GM12865 (cell line): ENCODE results near the gene PXMP2.

Source experiments
- DNase-seq: peaks from one replicate; pipeline ENCODE4 v3.0.0; 2010; ENCODE audit warnings: low read depth
- H3K4me3 ChIP-seq: 2 replicates; pipeline ENCODE4 v1.5.1; 2011; ENCODE audit warnings: mild to moderate bottlenecking, low read depth, low read length, control low read depth
- TF ChIP-seq, protein P1 (sequence below): IDR thresholded peaks from 2 replicates; pipeline ENCODE4 v1.5.1; 2011; ENCODE audit warnings: low read length, control low read depth, low read depth, inconsistent platforms; ENCODE audit not compliant: insufficient read depth; ENCODE audit errors: missing control alignments

The PXMP2 gene

DNA sequence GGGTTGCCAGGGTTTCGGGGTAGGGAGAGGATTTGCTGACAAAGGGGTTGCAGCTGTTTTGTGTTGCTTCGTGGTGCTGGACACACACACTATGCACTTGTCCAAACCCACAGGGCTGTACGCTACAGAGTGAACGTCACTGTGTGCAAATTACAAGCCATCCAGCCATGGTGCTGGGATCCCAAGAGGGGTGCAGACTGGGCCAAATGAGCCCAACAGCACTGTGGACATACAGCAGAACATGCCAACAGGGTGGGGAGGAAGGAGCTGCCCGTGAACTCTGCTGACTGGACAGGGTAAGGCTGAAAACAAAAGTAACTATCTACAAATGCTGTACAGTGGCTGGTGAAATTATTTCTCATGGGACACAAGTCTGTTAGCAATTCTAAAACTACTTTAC is 25.4 kb upstream of the PXMP2 start:
- DNase-seq: no peak
- no peak overlapping the region for H3K4me3 ChIP-seq
- TF ChIP-seq, protein P1, sequence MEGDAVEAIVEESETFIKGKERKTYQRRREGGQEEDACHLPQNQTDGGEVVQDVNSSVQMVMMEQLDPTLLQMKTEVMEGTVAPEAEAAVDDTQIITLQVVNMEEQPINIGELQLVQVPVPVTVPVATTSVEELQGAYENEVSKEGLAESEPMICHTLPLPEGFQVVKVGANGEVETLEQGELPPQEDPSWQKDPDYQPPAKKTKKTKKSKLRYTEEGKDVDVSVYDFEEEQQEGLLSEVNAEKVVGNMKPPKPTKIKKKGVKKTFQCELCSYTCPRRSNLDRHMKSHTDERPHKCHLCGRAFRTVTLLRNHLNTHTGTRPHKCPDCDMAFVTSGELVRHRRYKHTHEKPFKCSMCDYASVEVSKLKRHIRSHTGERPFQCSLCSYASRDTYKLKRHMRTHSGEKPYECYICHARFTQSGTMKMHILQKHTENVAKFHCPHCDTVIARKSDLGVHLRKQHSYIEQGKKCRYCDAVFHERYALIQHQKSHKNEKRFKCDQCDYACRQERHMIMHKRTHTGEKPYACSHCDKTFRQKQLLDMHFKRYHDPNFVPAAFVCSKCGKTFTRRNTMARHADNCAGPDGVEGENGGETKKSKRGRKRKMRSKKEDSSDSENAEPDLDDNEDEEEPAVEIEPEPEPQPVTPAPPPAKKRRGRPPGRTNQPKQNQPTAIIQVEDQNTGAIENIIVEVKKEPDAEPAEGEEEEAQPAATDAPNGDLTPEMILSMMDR: no peak

DNA sequence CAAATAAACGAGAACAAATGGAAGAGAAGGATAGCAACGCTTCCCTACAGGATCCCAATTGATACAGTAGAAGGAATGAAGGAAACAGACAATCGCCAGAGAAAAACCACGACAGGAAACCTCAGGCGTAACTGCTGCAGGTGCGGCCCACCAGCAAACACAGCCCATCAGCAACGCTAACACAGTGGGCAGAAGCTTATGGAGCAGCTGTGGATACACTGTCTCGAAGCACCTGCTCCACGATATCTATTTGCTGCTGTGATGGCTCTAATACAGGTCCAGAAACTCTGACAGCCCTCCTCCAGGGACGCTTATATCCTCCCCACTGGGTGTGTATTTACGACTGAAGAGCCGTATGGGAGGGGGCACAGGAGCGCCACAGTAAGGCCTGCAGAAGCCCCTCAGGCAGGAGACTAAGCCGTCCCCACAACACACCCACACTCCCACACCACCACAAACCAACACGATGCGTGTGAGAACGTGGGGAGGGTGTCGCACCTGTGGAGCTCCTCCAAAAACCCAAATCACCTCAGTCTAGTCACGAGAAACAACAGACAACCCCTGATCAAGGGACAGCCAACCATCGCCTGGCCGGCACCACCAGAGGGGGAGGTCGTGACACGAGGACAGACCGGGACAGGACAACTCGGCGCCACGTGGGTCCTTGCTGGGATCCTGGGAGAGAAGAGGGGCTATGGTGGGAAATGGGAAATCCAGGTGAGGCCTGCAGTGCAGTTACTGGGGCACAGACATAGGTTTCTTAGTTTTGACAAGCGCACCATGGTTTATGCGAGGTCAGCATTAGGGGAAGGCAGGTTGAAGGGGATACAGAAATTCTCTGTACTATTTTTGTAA is 24.3 kb upstream of the PXMP2 start:
- DNase-seq: no peak
- TF ChIP-seq, protein P1: no peak
- H3K4me3 ChIP-seq: no peak overlapping the region

DNA sequence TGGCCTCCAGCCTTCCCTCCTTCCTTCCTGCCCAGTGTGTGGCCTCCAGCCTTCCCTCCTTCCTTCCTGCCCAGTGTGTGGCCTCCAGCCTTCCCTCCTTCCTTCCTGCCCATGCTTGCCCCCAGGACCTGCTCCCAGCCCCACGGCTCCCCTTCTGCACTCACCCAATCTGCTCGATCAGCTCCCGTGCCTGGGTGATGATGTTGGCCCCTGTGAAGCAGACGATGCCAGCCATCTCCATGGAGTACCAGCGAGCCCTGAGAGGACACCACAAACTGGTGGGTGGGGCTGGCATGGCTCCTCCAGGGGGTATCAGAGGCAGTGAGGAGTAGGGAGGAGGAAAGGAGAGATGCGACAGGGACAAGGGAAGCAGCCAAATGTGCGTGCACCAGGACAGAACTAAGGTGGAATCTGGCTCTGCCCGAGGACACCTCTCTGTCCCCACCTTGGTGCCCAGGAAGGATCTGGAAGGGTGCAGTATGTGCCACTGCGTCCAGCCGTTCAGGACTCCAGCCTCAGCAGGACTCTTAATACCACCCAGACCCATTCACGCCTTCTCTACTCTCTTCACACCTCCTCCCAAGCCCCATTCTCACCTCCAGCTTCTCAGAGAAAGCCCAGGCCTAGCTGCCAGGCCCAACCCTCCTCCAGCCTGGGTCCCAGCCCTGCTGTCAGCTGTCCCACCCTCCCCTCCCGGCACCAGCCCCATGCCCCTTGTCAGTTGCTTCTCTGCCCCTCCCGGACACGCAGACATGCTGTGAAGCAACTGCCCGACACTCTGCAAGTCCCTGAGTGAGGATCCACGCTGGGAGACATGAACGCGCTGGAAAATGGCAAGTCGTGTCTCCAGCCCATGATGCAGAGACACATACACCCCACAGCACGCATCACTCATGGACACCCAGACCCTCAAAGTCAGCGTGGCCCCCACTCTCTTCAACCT is 22.9 kb upstream of the PXMP2 start:
- H3K4me3 ChIP-seq: no peak overlapping the region
- TF ChIP-seq, protein P1: no peak
- no peak for DNase-seq

DNA sequence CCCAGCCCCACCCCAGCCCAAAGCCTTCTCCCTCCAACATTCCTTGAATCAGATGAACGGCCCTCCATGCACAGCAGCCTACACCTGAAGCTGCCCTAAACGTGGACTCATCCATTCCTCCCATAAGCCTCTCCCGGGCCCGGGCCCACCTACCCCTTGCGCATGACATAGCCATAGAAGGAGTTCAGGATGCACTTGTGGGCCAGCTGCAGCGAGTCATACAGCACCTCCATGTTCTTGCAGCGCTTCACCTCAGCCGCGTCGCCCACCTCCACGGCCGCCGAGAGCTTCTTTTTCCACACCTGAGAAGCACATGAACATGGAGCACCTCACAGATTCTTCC is 22.3 kb upstream of the PXMP2 start:
- TF ChIP-seq, protein P1: no peak
- no peak overlapping the region for H3K4me3 ChIP-seq
- DNase-seq: no peak

DNA sequence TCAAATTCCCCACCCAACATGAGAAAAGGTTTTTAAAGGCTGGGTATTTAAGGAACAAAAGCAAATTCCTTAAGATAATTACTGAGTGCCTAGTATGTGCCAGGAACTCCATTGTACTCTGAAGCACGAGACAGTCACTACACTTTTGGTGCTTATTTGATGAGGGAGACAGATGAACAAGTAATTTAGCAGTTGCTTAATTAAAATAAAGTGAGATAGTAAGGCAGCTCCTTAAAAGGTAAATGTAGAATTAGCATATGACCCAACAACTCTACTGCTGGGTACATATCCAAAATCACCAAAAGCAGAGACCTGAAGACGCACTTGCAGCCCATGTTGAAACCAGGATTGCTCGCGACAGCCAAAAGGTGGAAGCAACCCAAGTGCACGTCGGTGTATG is 21.6 kb upstream of the PXMP2 start:
- no peak for DNase-seq
- TF ChIP-seq, protein P1: no peak
- no peak overlapping the region for H3K4me3 ChIP-seq

DNA sequence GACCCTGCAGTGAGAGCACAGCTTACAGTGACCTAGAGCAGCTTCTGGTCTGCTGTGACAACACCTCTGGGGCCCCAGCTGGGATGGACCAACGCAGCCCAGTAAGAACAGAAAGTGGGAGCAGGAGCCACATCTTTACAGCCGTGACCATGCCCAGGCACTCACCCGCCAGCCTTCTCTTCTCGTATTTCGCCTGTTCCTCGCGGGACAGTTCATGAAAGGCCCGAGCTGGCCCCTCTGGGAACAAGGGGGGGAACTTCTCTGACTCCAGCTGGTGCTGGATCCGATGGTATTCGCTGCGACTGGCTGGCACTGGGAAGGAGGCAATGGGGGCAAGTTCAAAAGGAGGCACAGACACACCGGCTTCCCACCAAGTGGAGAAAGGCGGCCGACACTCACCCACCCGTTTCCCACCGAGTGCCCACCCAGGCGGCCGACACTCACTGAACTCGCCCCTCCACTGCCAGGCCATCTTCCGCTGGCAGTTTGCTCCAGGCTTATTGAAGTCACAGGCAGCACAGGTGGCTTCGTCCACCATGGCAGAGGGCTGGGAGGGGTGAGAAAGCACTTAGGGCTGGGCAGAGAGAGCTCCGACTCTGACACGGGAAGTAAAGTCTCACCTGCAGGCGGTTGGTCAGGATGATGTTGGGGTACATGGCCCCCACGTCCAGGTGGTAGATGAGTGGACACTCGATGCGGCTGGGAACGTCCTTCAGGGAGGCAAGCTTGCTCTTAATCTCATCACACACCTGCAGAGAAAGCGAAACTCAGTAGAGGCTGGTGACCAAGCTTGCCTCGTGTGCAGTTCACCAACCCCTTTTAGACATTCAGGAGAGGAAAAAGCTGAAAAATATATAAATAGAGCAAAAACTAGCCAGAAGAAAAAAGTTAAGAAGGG is 18.9 kb upstream of the PXMP2 start:
- no peak overlapping the region for H3K4me3 ChIP-seq
- no peak for DNase-seq
- TF ChIP-seq, protein P1: no peak
